Effector CD4-positive, alpha-beta T cell (primary cell): Measurements from ENCODE around the gene NOPCHAP1.

Experiments used
- DNase-seq: peaks from one replicate; pipeline ENCODE4 v3.0.0-alpha.2; 2020

The NOPCHAP1 gene

GRCh38 chr12:105025890-105026289 lies 39.8 kb downstream of the NOPCHAP1 start:
- DNase-seq: no peak

DNA sequence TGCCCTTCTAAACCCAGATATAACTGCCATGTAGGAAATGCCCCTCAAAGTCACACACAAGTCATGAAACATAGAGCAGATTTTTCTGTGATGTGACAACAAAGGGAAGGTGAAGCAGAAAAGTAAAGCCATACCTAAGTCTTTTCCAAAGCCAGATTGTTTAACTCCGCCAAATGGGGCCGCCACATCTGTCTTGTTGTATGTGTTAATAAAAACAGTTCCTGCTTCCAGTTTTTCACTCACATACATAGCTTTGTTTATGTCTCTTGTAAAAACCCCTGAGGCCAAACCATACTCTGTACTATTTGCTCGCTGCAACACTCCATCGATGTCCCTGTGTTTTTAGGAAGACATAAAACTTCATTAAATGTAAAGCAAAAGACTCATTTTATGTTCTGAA lies 40.3 kb downstream of the NOPCHAP1 start:
- DNase-seq: no peak

DNA sequence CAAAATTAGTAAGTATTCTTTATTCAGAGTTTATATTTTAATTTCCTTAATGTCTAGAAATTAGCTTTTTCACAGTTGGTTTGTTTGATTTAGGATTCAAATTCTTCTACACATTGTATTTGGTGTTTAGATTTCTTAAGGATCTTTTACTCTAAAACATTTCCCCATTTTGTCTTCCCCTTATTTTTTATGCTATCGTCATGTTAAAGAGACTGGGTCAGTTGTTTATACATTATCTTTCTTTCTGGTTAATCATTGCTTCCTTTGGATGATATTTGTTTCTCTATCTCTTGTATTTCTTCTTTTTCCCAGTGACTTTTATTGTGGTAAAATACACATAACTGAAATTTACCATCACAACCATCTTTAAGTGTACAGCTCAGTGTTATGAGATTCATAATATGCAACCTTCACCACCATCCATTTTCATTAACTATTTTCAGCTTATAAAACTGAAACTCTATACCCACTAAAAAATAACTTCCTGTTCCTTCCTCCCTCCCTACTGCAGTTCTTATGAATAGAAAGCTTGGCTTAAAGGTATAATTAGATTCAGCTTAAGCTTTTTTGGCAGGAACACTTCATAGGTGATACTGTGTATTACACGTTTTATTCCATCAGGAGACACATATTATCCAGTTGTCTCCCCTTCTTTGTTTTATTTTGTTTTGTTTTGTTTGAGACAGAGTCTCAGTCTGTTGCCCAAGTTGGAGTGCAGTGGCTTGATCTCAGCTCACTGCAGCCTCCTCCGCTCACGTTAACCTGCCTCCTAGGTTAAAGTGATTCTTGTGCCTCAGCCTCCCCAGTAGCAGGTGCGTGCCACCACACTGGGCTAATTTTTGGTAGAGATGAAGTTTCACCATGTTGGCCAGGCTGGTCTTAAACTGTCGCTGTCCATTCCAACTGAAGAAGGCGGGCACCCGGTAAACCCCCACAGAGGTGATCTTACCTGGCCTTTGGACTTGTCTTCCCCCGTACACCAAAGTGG lies 45.0 kb downstream of the NOPCHAP1 start:
- DNase-seq: no peak

- DNase-seq: no peak
Observed at GRCh38 chr12:105032703-105033357, 46.7 kb downstream of the NOPCHAP1 start.

GRCh38 chr12:105033851-105034250 lies 47.7 kb downstream of the NOPCHAP1 start:
- DNase-seq: no peak
